Spleen (tissue), 11 donors: ENCODE measurements around the gene CD82. TPM values are rescaled to one million over a fixed set of nuclear protein-coding genes. Genes with fewer than 3 reads are reported as not detected.

Experiments
- DNase-seq: peaks from one replicate; pipeline ENCODE4 v3.0.0-alpha.2; 2020
- H3K27ac ChIP-seq, 8 donors: fragments of 200-600 bp; sonication (generic) in 7 of 8; 1 replicate in 4 of 8; 2 replicates in 4 of 8; pipeline versions ENCODE4 v1.5.0 to v1.8.0; 2016 to 2021; ENCODE audit warnings: inconsistent platforms in 4 of 8, mild to moderate bottlenecking in 4 of 8, moderate library complexity in 1 of 8
- H3K27me3 ChIP-seq, 7 donors: fragments of 200-600 bp; sonication (generic) in 6 of 7; replicated peaks in 1 of 7; 1 replicate in 4 of 7; 2 replicates in 3 of 7; pipeline versions ENCODE4 v1.5.0 to v1.8.0; 2016 to 2021; ENCODE audit warnings: inconsistent platforms in 3 of 7, mild to moderate bottlenecking in 1 of 7
- H3K36me3 ChIP-seq, 6 donors: fragments of 200-600 bp; sonication (generic) in 5 of 6; 1 replicate in 4 of 6; 2 replicates in 2 of 6; pipeline versions ENCODE4 v1.5.0 to v1.8.0; 2016 to 2021; ENCODE audit warnings: inconsistent platforms in 2 of 6
- H3K4me1 ChIP-seq, 6 donors: fragments of 200-600 bp; sonication (generic) in 5 of 6; 1 replicate in 3 of 6; 2 replicates in 3 of 6; pipeline versions ENCODE4 v1.5.0 to v1.8.0; 2016 to 2021; ENCODE audit warnings: inconsistent platforms in 3 of 6
- H3K4me3 ChIP-seq, 8 donors: fragments of 200-600 bp; sonication (generic) in 7 of 8; 1 replicate in 4 of 8; 2 replicates in 4 of 8; pipeline versions ENCODE4 v1.5.0 to v1.8.0; 2016 to 2021; ENCODE audit warnings: inconsistent platforms in 4 of 8, mild to moderate bottlenecking in 4 of 8, moderate library complexity in 2 of 8
- H3K9me3 ChIP-seq, 8 donors: fragments of 200-600 bp; sonication (generic) in 7 of 8; 1 replicate in 4 of 8; 2 replicates in 4 of 8; pipeline versions ENCODE4 v1.5.0 to v1.8.0; 2016 to 2021; ENCODE audit warnings: inconsistent platforms in 4 of 8
- CTCF ChIP-seq, 11 experiments: fragments of 200-600 bp in 7 of 11; fragments of 450-650 bp in 4 of 11; sonication (generic) in 4 of 11; IDR thresholded peaks in 8 of 11; conservative IDR thresholded peaks in 3 of 11; 1 replicate in 7 of 11; 2 replicates in 4 of 11; pipeline versions ENCODE4 v1.4.0 to v1.8.0; 2016 to 2021; ENCODE audit warnings: antibody characterized with exemption in 11 of 11, inconsistent platforms in 4 of 11, mild to moderate bottlenecking in 1 of 11
- POLR2A ChIP-seq, 3 donors: fragments of 450-650 bp; IDR thresholded peaks; one replicate each; pipeline ENCODE4 v1.5.1; 2017; ENCODE audit warnings: antibody characterized with exemption in 3 of 3, mild to moderate bottlenecking in 1 of 3
- POLR2AphosphoS5 ChIP-seq, 3 donors: sonication (generic); formaldehyde crosslinking; IDR thresholded peaks; one replicate each; pipeline ENCODE4 v1.5.1; 2017; ENCODE audit warnings: antibody characterized with exemption in 3 of 3
- WGBS, 5 donors: extraction: QIAGEN DNeasy Blood & Tissue Kit in 3 of 5; methylation state at CpG; one replicate each; pipeline versions ENCODE4 v1.1.5 to v1.1.7; 2013 to 2018; 5-methylcytosine and 5-hydroxymethylcytosine counted together
- intact Hi-C: fragments of 100-400 bp; cut with DNase I; formaldehyde crosslinking; loops from one replicate; pipeline ENCODE4 v1.15.0; 2023; ENCODE audit warnings: low total_unique reads
- polyA plus RNA-seq, 3 donors: library from polyadenylated mRNA; stranded (reverse); fragments of 200-250 nt; gene quantifications; one replicate each; pipeline ENCODE4 v1.2.1, GENCODE V29; 2013
- total RNA-seq, 7 donors: library from RNA; depleted of rRNA in 3 of 7; stranded (reverse); fragments of >200 nt in 3 of 7; fragmentation: NEBNext Ultra II Directional in 4 of 7; extraction: Animal tissue kit (Norgen Biotek cat#: 25700) in 4 of 7; gene quantifications; one replicate each; pipeline versions ENCODE4 v1.1.0 to v1.2.1, GENCODE V29; 2016 to 2021
- donor health status: healthy with polysubstance abuse.
- donor health status: DM: no; HTN: no; CAD: no; lungs with moderate emphysema.
- donor health status: DM: no; HTN: no; CAD: no.
- donor health status: Bipolar disorder and iron deficiency.
- donor health status: healthy.
- donor health status: DM: no; HTN: no; CAD: no.
- donor health status: DM: yes; HTN: yes; CAD: no.

CD82 gene
- total and polyA plus RNA-seq, 10 donors = 27.8 to 174 (median 95.2) TPM

- Histone ChIP-seq H3K9me3 (no peaks in the 10 kb centered on the region), H3K36me3 (no peaks in the 10 kb centered on the region), H3K27ac (no peak overlapping the region), H3K4me3 (no peak overlapping the region), H3K27me3 (peaks cover 0 to 27% (median 4%) of the 10 kb centered on the region in 7 donors), H3K4me1 (peaks cover 0 to 7% (median 1%) of the 10 kb centered on the region in 6 donors)
- 58 to 72% (median 62%) methylated on average over 4 of the region's 4 CpGs for WGBS, 5 donors
- intact Hi-C loops = no loop called here
- no peak for TF ChIP-seq POLR2A (IDR thresholded peaks at IDR 0.05)
- TF ChIP-seq POLR2AphosphoS5 (IDR thresholded peaks at IDR 0.05) = no peak
- TF ChIP-seq CTCF (IDR thresholded peaks at IDR 0.05 in 8 of 11, conservative IDR thresholded peaks at IDR 0.05 in 3 of 11) = no peak
- DNase-seq = peak; percentile 41
Observed at GRCh38 chr11:44518968-44519550, 46.4 kb upstream of the CD82 start.

GRCh38 chr11:44519989-44520737 is 45.3 kb upstream of the CD82 start:
- H3K27ac ChIP-seq = peak overlapping the region in 1 of 8 donors; percentile 11
- DNase-seq = no peak
- WGBS, 5 donors = 45 to 72% (median 54%) methylated on average over 26 to 43 of the region's 43 CpGs

GRCh38 chr11:44521148-44521547 is 44.3 kb upstream of the CD82 start:
- Histone ChIP-seq H3K27me3 (peaks cover 0 to 40% (median 4%) of the 10 kb centered on the region in 7 donors), H3K4me3 (no peak overlapping the region), H3K9me3 (no peaks in the 10 kb centered on the region), H3K4me1 (peaks cover 0 to 10% (median 2%) of the 10 kb centered on the region in 6 donors), H3K36me3 (no peaks in the 10 kb centered on the region), H3K27ac (no peak overlapping the region)
- TF ChIP-seq POLR2A (IDR thresholded peaks at IDR 0.05) = no peak
- TF ChIP-seq POLR2AphosphoS5 (IDR thresholded peaks at IDR 0.05) = no peak
- TF ChIP-seq CTCF (IDR thresholded peaks at IDR 0.05 in 8 of 11, conservative IDR thresholded peaks at IDR 0.05 in 3 of 11) = no peak
- no peak for DNase-seq
- intact Hi-C loops = no loop called here
- 84 to 100% (median 89%) methylated on average over 2 of the region's 2 CpGs for WGBS, 5 donors

More at GRCh38 chr11:44519989-44520737, 45.3 kb upstream of the CD82 start:
- Histone ChIP-seq H3K4me1 (peaks cover 0 to 10% (median 2%) of the 10 kb centered on the region in 6 donors), H3K9me3 (no peaks in the 10 kb centered on the region), H3K4me3 (no peak overlapping the region), H3K27me3 (peaks cover 0 to 30% (median 4%) of the 10 kb centered on the region in 7 donors), H3K36me3 (no peaks in the 10 kb centered on the region)
- no peak for TF ChIP-seq POLR2A (IDR thresholded peaks at IDR 0.05)
- TF ChIP-seq POLR2AphosphoS5 (IDR thresholded peaks at IDR 0.05) = no peak
- no peak for TF ChIP-seq CTCF (IDR thresholded peaks at IDR 0.05 in 8 of 11, conservative IDR thresholded peaks at IDR 0.05 in 3 of 11)
- intact Hi-C loops = no loop called here

- TF ChIP-seq POLR2A (IDR thresholded peaks at IDR 0.05) (no peak), POLR2AphosphoS5 (IDR thresholded peaks at IDR 0.05) (no peak), CTCF (IDR thresholded peaks at IDR 0.05 in 8 of 11, conservative IDR thresholded peaks at IDR 0.05 in 3 of 11) (no peak)
- intact Hi-C loops = no loop called here
- WGBS, 5 donors = 41 to 69% (median 46%) methylated on average over 2 of the region's 2 CpGs
Observed at GRCh38 chr11:44522294-44522693, 43.2 kb upstream of the CD82 start.

More at GRCh38 chr11:44522294-44522693, 43.2 kb upstream of the CD82 start:
- Histone ChIP-seq H3K4me3 (no peak overlapping the region), H3K27ac (no peak overlapping the region), H3K4me1 (peaks cover 0 to 10% (median 2%) of the 10 kb centered on the region in 6 donors), H3K36me3 (no peaks in the 10 kb centered on the region), H3K27me3 (peaks cover 0 to 46% (median 4%) of the 10 kb centered on the region in 7 donors), H3K9me3 (no peaks in the 10 kb centered on the region)
- DNase-seq = no peak
